GM12864 (cell line): ENCODE data around the gene TIPARP.

Source experiments
- DNase-seq: peaks from one replicate; pipeline ENCODE4 v3.0.0-alpha.2; 2011; ENCODE audit warnings: low read depth
- H3K4me3 ChIP-seq: 2 replicates; pipeline ENCODE4 v1.5.1; 2011; ENCODE audit warnings: mild to moderate bottlenecking, low read depth, low read length, control low read depth
- CTCF ChIP-seq: IDR thresholded peaks from 2 replicates; pipeline ENCODE4 v1.5.1; 2011; ENCODE audit warnings: low read depth, mild to moderate bottlenecking, moderate library complexity, low read length, control low read depth, inconsistent platforms; ENCODE audit errors: missing control alignments

The TIPARP gene

DNA sequence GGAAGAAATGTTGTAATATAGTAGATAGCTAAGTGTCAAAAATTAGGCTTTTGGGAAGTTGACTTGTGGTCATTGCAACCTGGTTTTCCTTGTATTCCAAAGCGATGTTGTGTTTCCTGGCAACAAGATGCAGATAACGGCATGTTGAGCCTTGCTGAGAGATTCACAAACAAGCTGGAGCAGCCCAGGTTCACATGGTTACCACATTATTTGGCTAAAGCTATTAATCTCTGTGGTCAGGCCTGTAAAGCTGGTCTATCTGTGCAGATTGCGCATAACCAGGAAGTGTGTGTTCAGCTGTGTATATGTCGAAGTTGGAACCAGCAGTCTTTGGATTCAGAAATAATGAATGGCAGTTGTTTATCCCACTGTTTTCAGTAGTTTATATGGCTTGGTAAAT lies 6.6 kb downstream of the TIPARP start:
- TF ChIP-seq CTCF: no peak
- no peak overlapping the region for H3K4me3 ChIP-seq
- no peak for DNase-seq

DNA sequence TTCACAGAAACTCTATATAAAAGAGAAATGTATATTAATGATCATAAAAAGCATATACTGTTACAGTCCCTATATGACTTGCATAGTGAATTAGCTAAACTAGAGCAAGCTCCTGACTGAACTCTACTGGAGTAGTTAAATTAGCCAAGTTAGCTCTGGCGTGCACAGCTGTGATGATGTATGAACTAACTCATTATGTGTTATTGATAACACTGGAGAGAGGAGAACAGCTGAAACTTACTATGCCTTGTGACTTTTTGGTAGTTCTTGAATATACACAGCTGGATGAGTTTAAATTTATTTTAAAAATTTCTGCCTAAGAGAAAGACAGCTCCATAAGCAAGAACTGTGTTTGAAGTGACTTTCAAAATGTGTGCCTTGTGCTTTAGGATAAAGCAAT lies 8.1 kb downstream of the TIPARP start:
- TF ChIP-seq CTCF: no peak
- no peak for DNase-seq
- H3K4me3 ChIP-seq: no peak overlapping the region

- H3K4me3 ChIP-seq: no peak overlapping the region
- DNase-seq: no peak
- no peak for TF ChIP-seq CTCF
These were observed 8.6 kb downstream of the TIPARP start for GRCh38 chr3:156682963-156683362.

GRCh38 chr3:156685198-156685597 lies 10.8 kb downstream of the TIPARP start:
- no peak for TF ChIP-seq CTCF
- no peak for DNase-seq
- no peak overlapping the region for H3K4me3 ChIP-seq

DNA sequence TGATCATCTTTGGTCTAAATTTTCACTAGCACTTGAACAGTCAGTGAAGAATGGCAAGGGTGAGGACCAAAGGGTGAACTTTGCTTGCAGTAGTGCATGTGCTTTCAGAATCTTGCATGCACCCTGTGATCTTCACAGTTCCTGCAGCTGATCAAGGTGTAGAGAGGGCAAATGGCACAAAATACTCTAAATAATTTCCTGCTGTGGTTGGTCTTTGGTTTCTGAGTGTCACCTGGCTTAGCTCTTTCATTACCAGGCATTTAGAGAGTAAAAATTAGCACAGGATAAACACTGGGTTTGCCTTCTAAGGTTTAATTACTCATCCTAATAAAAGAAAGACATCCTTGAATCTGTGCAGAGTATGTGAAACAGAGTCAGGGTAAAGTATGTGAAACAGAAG lies 11.4 kb downstream of the TIPARP start:
- TF ChIP-seq CTCF: no peak
- H3K4me3 ChIP-seq: no peak overlapping the region; the same call in 1 of the 2 replicates
- DNase-seq: no peak

- no peak overlapping the region for H3K4me3 ChIP-seq
These were observed 12.6 kb downstream of the TIPARP start for GRCh38 chr3:156687023-156687422.

More at GRCh38 chr3:156687023-156687422, 12.6 kb downstream of the TIPARP start:
- no peak for TF ChIP-seq CTCF
- no peak for DNase-seq
